OCI-LY7 (cell line): ENCODE data around the gene CARD14. TPM values are rescaled to one million over a fixed set of nuclear protein-coding genes. Genes with fewer than 3 reads are reported as not detected.
A peak's percentile ranks its signal among the peaks of the same experiment; 100 is the strongest.

ENCODE experiments used
- BruUV-seq: library from RNA; stranded (reverse); fragments of 400-500 nt; replicated peaks from 2 replicates; lab custom pipeline; 2021; lab: Mats Ljungman, UMichigan
- CTCF ChIA-PET: fragments of 300-600 bp; sonication (Branson Sonifier 250); formaldehyde crosslinking; loops from one replicate; lab custom pipeline; 2022; ENCODE audit warnings: antibody characterized with exemption; ENCODE audit not compliant: unreplicated experiment; lab: Charles Lee
- POLR2A ChIA-PET: fragments of 300-600 bp; sonication (Branson Sonifier 250); formaldehyde crosslinking; loops from one replicate; lab custom pipeline; 2022; ENCODE audit warnings: antibody characterized with exemption; lab: Charles Lee
- DNase-seq: peaks from one replicate; pipeline ENCODE4 v3.0.0-alpha.2; 2015; ENCODE audit warnings: low spot score
- H2AFZ ChIP-seq: fragments of 200-600 bp; sonication (generic), shearing (Covaris generic); 2 replicates; pipeline ENCODE4 v1.6.1; 2014; ENCODE audit warnings: mild to moderate bottlenecking, antibody characterized with exemption, low read length, moderate library complexity
- H3K27ac ChIP-seq: fragments of 200-600 bp; sonication (generic); 2 replicates; pipeline ENCODE4 v1.5.1; 2014; ENCODE audit warnings: mixed run types, low read depth, mild to moderate bottlenecking, moderate library complexity, low read length, inconsistent platforms; ENCODE audit not compliant: poor library complexity, severe bottlenecking
- H3K36me3 ChIP-seq: fragments of 200-600 bp; sonication (generic); 2 replicates; pipeline ENCODE4 v1.6.1; 2014; ENCODE audit warnings: mild to moderate bottlenecking, antibody characterized with exemption, low read length, moderate library complexity, mixed read lengths; ENCODE audit not compliant: insufficient read depth
- H3K4me1 ChIP-seq: fragments of 200-600 bp; sonication (generic); 2 replicates; pipeline ENCODE4 v1.5.1; 2014; ENCODE audit warnings: mild to moderate bottlenecking, low read length; ENCODE audit not compliant: insufficient read depth, poor library complexity, severe bottlenecking
- H3K4me2 ChIP-seq: fragments of 200-600 bp; sonication (generic); 2 replicates; pipeline ENCODE4 v1.6.1; 2014; ENCODE audit warnings: mild to moderate bottlenecking, low read length
- H3K4me3 ChIP-seq: fragments of 200-600 bp; sonication (generic); 2 replicates; pipeline ENCODE4 v1.5.1; 2014; ENCODE audit warnings: mild to moderate bottlenecking, low read depth, low read length; ENCODE audit not compliant: poor library complexity, severe bottlenecking
- H3K79me2 ChIP-seq: fragments of 200-600 bp; sonication (generic); 2 replicates; pipeline ENCODE4 v1.6.1; 2016; ENCODE audit warnings: low read depth, mild to moderate bottlenecking, low read length, moderate library complexity, mixed read lengths; ENCODE audit not compliant: insufficient read depth
- H3K9me2 ChIP-seq: fragments of 200-600 bp; sonication (generic); 2 replicates; pipeline ENCODE4 v1.6.1; 2016; ENCODE audit warnings: mild to moderate bottlenecking, low read length, mixed read lengths; ENCODE audit not compliant: insufficient read depth
- H3K9me3 ChIP-seq: fragments of 200-600 bp; sonication (generic); 2 replicates; pipeline ENCODE4 v1.6.1; 2014; ENCODE audit warnings: mild to moderate bottlenecking, mixed run types, low read length, mixed read lengths
- H4K20me1 ChIP-seq: fragments of 200-600 bp; sonication (generic); 2 replicates; pipeline ENCODE4 v1.6.1; 2014; ENCODE audit warnings: mild to moderate bottlenecking, antibody characterized with exemption, low read length, moderate library complexity, mixed read lengths; ENCODE audit not compliant: insufficient read depth
- EZH2phosphoT487 ChIP-seq: fragments of 200-600 bp; sonication (generic); IDR thresholded peaks from 2 replicates; pipeline ENCODE4 v1.6.1; 2018; ENCODE audit warnings: low read depth, borderline replicate concordance, mild to moderate bottlenecking, mixed run types, antibody characterized with exemption, low read length, moderate library complexity, mixed read lengths
- intact Hi-C: fragments of 100-400 bp; cut with micrococcal nuclease; formaldehyde crosslinking; loops from one replicate; pipeline ENCODE4 v1.10.0; 2022; ENCODE audit not compliant: unreplicated experiment
- total RNA-seq, 2 experiments: library from RNA; depleted of rRNA in 1 of 2; stranded (reverse); fragments of >200 nt in 1 of 2; shearing (Covaris generic) in 1 of 2; gene quantifications; 2 replicates each; pipeline ENCODE4 v1.2.3, GENCODE V29; 2014 to 2022
- TF ChIP-seq, protein P1 (sequence below): fragments of 200-600 bp; sonication (generic); conservative IDR thresholded peaks from 2 replicates; pipeline ENCODE4 v1.5.1; 2014; ENCODE audit warnings: mild to moderate bottlenecking, antibody characterized with exemption, low read length, moderate library complexity, mixed read lengths

The CARD14 gene
- total RNA-seq, 2 experiments from 2014 or later = not detected

DNA sequence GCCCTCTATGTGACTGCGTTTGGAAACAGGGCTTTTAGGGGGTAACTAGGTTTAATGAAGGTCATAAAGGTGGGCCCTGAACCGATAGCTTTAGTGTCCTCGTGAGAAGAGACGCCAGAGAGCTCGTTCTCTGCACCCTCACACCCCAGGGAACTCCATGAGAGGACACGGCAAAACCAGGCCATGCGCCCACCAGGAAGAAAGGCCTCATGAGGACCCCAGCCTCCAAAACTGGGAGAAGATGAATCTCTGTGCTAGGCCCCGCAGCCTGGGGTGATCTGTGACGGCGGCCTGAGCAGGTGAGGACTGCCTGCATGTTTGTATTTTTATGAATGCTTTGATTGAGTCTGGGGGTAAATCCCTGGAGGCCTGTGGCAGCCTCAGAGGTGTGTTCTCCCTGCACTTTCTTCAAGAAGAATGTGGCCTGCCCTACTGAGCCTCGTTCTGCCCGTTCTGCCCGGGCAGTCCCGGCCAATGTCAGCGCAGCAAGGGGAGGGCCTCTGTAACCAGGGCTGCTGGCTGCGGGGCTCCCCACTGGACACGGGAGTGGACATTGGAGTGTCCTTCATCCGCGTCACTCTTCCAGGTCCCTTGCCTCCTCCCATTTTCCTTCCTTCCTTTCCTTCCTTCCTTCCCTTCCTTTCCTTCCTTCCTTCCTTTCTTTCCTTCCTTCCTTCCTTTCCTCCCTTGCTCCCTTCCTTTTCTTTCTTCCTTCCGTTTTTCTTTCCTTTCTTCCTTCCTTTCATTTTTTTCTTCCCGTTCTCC is 84.0 kb downstream of the CARD14 start:
- H3K9me2 ChIP-seq = no peaks in the 10 kb centered on the region
- TF ChIP-seq EZH2phosphoT487 = no peak
- TF ChIP-seq, protein P1, sequence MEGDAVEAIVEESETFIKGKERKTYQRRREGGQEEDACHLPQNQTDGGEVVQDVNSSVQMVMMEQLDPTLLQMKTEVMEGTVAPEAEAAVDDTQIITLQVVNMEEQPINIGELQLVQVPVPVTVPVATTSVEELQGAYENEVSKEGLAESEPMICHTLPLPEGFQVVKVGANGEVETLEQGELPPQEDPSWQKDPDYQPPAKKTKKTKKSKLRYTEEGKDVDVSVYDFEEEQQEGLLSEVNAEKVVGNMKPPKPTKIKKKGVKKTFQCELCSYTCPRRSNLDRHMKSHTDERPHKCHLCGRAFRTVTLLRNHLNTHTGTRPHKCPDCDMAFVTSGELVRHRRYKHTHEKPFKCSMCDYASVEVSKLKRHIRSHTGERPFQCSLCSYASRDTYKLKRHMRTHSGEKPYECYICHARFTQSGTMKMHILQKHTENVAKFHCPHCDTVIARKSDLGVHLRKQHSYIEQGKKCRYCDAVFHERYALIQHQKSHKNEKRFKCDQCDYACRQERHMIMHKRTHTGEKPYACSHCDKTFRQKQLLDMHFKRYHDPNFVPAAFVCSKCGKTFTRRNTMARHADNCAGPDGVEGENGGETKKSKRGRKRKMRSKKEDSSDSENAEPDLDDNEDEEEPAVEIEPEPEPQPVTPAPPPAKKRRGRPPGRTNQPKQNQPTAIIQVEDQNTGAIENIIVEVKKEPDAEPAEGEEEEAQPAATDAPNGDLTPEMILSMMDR = no peak
- H3K4me1 ChIP-seq = peaks cover 24% of the 10 kb centered on the region
- no peaks in the 10 kb centered on the region for H3K36me3 ChIP-seq
- intact Hi-C loops = loop anchor here (1.0 to 2.0 kb wide), 3 partner anchors 58 to 172 kb away; partner anchors contain the start of gene GAA
- no TSS peak for BruUV-seq
- no peak for DNase-seq
- POLR2A ChIA-PET = no interaction called here
- H4K20me1 ChIP-seq = no peaks in the 10 kb centered on the region
- no peaks in the 10 kb centered on the region for H3K9me3 ChIP-seq
- no peak overlapping the region for H3K27ac ChIP-seq
- H3K4me2 ChIP-seq = no peak overlapping the region
- no peak overlapping the region for H3K4me3 ChIP-seq
- H2AFZ ChIP-seq = no peak overlapping the region
- CTCF ChIA-PET = no interaction called here
- no peaks in the 10 kb centered on the region for H3K79me2 ChIP-seq

- no peaks in the 10 kb centered on the region for H3K9me3 ChIP-seq
- TF ChIP-seq EZH2phosphoT487 = no peak
- TF ChIP-seq, protein P1 = no peak
- H3K4me2 ChIP-seq = no peak overlapping the region
- no peaks in the 10 kb centered on the region for H3K9me2 ChIP-seq
- DNase-seq = peak; percentile 40
- BruUV-seq = no TSS peak
- peaks cover 32% of the 10 kb centered on the region for H3K4me1 ChIP-seq
- no peaks in the 10 kb centered on the region for H4K20me1 ChIP-seq
- CTCF ChIA-PET = no interaction called here
- H2AFZ ChIP-seq = peak overlapping the region; percentile 61
- POLR2A ChIA-PET = interaction anchor here (0.8 kb wide), 1 partner anchor 63 kb away, joined by 4 read pairs; no protein-coding TSS in a partner anchor
- no peak overlapping the region for H3K4me3 ChIP-seq
- intact Hi-C loops = no loop called here
- H3K79me2 ChIP-seq = no peaks in the 10 kb centered on the region
- no peaks in the 10 kb centered on the region for H3K36me3 ChIP-seq
- no peak overlapping the region for H3K27ac ChIP-seq
Measured at GRCh38 chr17:80254396-80255251, 84.8 kb downstream of the CARD14 start.
